Liver (tissue), 3 donors: ENCODE data around the gene LHB.

ENCODE experiments used
- CTCF ChIP-seq: fragments of 150-350 bp; IDR thresholded peaks from 2 replicates; pipeline ENCODE4 v1.5.1; 2017; ENCODE audit warnings: improper control_type of control experiment, low read depth, low read length; ENCODE audit not compliant: missing input control
- TAF1 ChIP-seq: conservative IDR thresholded peaks from 2 replicates; pipeline ENCODE4 v1.6.1; 2016; ENCODE audit warnings: antibody characterized with exemption, mild to moderate bottlenecking
- YY1 ChIP-seq: IDR thresholded peaks from 2 replicates; pipeline ENCODE4 v1.6.1; 2016; ENCODE audit warnings: antibody characterized with exemption, mild to moderate bottlenecking
- donor health status: healthy.
- donor health status: healthy.

GRCh38 chr19:49011194-49011593 lies 5.7 kb downstream of the LHB start:
- TF ChIP-seq CTCF (no peak), TAF1 (no peak), YY1 (no peak)
